HG03354 (cell line): Measurements from ENCODE around the gene TTC9B.

Experiments
- ATAC-seq: cut with Tn5 transposase; IDR thresholded peaks from one replicate; pipeline ENCODE4 v1.9.1; 2021; ENCODE audit warnings: mild to moderate bottlenecking; ENCODE audit not compliant: unreplicated experiment, poor library complexity, severe bottlenecking

The TTC9B gene

GRCh38 chr19:40249781-40250180 is 31.6 kb upstream of the TTC9B start:
- no peak for ATAC-seq

DNA sequence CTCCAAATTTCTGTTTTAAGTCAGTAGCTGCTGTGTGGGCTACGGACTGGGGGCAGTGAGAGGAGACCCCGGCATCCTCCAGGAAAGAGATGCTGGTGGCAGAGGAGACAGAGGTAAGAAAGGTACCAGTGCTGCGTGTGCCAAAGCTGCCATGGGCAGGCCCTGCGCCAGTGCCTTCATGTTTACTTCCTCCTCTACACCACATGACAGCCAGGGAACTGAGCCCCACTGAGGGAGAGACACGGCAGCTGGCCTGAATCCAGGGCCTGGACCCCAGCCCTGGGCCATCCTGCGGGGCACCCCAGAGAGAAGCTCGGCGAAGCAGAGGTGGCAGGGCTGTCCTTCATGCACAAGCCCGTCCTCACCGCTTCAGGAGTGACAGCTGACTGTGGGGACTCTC is 31.0 kb upstream of the TTC9B start:
- no peak for ATAC-seq

- no peak for ATAC-seq
These were observed 29.6 kb upstream of the TTC9B start for GRCh38 chr19:40247735-40248262.

GRCh38 chr19:40247178-40247577 is 29.0 kb upstream of the TTC9B start:
- no peak for ATAC-seq

DNA sequence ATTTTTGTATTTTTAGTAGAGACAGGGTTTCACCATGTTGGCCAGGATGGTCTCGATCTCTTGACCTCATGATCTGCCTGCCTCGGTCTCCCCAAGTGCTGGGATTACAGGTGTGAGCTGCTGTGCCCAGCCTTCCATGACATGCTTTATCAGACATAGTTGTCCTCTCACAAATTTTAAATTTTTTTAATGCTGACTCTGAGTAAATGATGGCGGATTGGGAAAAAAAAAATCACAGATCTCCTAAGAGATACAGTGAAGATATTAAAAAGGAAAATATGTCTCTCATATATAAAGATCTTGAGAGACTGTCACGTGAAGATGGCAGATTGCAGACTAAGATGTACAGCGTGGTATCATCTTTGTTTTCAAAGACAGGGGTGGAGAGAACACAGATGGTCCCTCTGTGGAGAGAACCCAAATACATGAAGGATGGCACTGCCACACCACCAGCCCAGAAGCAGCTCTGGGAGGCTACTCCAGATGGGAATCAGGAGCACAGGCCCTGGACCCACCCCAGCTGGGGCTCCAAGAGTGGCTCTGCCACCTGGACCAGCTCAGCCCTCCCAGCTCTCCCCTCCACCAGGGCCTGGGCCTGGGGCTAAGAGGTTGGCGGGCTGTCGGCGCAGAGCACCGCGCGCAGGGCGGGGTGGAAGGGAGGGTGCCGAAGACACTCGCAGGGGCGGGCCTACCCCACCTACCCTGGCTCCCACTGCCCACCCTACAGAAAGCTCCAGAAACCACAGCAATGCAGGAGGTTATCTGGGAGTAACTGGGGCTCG is 28.3 kb upstream of the TTC9B start:
- ATAC-seq, result no peak

DNA sequence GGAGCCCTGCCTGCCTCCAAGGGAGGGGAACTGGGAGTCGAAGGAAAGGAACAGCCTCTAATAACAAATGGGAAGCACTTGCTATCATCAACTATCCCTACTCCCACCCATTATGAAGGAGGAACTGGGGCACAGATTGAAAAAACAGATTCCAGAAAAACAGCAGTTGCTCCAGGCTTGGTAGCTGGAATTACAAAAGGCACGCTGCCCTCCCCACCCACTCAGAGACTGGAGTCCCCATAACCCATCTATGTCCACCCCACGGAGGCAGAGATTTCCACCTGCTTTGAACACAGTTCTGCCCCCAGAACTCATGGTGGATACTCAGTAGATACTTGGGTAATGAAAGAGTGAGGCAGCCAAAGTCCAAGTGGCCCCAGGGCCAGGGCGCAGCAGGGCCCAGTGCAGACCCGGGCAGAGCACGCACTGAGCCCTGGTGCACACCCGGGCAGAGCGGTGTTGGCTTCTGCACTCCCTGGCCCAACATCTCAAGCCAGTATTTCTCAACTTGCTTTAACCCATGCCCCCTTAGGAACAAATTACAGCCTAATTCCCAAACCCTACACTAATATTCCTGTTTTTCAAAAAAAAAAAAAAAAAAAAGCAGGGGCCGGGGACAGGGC is 27.4 kb upstream of the TTC9B start:
- ATAC-seq, result no peak

DNA sequence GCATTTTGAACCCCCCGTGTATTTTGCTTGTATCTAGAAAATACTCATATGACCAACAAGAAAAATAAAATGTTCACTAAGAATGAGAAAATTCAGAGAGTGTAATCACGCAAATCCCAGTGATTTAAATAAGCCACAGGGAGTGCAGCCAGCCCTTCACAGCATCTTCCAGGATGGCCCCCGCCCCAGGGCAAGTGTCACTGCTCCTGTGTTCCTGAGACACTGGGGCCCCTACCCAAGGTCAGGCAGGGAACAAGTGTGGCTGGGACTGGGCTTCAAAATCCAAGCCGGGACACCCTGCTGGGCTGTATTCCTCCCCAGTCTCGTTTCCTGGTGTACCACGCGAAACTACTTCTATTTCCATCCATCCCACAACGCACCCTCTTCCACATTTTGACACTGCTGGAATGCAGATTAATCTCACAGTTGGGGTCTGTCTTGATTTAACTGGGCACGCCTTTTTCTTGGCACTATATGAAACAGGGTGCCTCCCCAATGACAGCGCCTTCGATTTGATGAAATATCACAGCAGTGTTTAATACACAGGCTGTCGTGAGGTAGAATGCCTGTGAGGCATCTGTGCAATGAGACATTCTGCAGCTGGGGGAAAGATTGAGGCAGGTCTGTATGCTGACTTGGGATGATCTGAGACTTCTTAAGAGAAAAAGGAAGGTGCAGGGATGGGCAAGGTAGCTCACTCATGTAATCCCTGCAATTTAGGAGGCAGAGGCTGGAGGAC is 26.6 kb upstream of the TTC9B start:
- no peak for ATAC-seq

DNA sequence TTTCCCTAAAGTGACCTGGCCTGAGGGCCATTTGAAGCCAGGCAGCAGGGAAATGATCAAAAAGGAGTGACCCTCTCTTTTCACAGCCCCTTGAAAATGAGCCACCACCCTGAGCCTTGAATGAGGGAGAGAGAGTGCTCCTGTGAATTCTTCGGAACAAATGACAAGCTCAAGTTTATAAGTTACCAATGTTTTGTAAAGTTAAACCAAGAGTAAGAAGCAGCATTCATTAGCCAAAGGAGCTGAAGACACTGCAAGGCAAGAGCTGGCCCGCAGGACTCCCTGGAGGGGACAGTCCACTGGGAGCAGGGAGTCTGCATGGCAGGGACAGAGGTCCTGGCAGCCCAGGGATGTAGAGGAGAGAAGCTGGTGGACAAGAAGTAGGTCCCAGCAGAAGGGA is 25.0 kb upstream of the TTC9B start:
- ATAC-seq, result no peak

DNA sequence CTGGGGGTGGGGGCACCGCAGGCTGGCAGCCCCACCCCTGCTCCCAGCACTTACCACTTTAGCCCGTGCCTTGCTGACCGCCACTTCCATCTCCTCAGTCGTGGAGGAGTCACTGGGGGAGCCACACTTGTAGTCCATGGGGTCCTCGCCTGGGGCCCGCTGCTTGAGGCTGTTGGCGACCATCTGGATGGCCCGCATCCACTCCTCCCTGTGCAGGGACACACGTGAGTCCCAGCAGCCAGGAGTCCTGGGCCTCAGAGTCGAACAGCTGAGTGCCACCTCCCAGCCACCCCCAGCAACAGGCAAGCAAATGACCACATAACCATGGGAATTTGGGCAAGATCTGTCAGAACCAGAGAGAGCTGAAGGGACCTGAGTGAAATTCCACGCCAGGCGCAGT is 24.3 kb upstream of the TTC9B start:
- no peak for ATAC-seq

DNA sequence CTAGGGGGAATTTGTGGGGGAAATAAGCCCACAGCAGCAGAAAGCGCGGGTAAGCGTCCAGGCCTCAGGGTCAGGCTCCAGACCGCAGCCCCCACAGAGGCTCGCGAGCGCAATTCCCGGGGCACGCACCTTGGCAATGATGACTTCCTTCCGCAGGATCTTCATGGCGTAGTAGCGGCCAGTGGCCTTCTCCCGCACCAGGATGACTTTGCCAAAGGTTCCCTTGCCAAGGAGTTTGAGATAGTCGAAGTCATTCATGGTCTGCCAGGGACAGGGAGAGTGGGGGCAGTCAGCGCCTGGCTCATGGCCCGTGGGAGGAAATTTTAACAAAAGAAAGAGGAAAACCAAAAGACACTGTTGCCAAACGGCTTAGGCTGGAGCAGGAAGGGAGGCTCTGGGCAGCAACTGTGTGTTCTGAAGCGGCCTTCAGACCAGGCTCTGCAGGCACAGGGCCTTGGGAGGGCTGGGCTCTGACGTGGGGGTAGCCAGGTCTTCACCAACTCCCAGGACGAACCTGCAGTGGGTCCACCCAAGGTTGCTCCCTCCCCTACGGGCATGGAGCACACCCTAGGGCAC is 23.7 kb upstream of the TTC9B start:
- ATAC-seq, result no peak

GRCh38 chr19:40241125-40241808 is 23.1 kb upstream of the TTC9B start:
- no peak for ATAC-seq

GRCh38 chr19:40240332-40240731 is 22.1 kb upstream of the TTC9B start:
- no peak for ATAC-seq

GRCh38 chr19:40239415-40240226 is 21.4 kb upstream of the TTC9B start:
- ATAC-seq, result no peak

DNA sequence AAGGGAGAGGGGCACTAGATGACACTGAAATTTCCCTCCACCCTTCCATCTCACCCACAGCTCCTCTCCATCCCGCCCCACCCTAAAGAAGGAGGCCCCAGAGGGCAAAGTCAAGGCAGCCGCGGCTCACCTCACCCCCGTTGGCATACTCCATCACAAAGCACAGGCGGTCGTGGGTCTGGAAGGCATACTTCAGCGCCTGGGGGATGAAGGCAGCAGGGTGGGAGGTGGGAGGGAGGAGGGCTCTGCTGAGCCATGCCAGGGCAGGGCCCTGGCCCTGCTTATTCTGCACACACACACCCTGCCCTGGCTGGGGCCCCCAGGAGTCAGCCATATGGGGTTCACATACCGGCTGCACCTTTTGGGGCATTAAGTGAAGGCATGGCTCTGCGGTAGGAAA is 20.6 kb upstream of the TTC9B start:
- no peak for ATAC-seq

DNA sequence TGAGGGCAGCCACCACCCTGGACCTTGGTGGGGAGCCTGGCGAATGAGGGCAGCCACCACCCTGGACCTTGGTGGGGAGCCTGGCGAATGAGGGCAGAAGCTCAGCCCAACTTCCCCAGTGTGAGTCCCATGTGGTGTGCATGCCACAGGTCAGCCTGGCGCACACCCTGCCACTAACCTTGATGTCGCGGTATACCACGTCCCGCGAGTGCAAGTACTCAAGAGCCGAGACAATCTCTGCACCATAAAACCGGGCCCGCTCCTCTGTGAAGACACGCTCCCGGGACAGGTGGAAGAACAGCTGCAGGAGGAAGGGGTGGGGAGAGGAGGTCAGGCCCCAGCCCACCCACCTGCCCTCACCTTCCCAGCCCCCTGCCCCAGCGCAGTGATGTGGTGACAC is 19.6 kb upstream of the TTC9B start:
- ATAC-seq, result no peak

GRCh38 chr19:40236366-40236765 is 18.2 kb upstream of the TTC9B start:
- ATAC-seq, result no peak

- ATAC-seq, result no peak
These were observed 17.8 kb upstream of the TTC9B start for GRCh38 chr19:40236026-40236355.

GRCh38 chr19:40235238-40236025 is 17.2 kb upstream of the TTC9B start:
- ATAC-seq, result no peak
